ENCODE data around the gene SYT12. TPM values are rescaled to one million over a fixed set of nuclear protein-coding genes. Genes with fewer than 3 reads are reported as not detected.

The SYT12 gene
- total RNA-seq, 1 donor from 2014 or later, result 0.34 TPM

DNA sequence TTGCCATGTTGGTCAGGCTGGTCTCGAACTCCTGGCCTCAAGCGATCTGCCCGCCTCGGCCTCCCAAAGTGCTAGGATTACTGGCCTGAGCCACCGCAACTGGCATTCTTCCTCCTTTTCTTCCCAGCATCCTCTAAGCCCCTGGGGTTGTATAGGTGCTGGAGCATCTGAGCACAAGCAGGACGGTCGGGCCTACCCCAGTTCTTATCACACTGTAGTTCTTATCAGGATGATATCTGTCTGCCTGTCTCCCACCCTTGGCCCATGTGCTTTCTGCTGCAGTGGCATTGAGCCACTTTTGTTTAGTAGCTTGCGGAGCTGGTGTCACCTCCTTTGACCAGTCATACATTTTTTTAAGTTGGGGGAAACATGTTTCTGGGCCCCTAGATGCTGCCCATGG, 35.6 kb downstream of the SYT12 start:
- H3K9me3 ChIP-seq (ENCODE audit: insufficient read depth, low read depth, low read length), result no peaks in the 10 kb centered on the region
- H2AFZ ChIP-seq (ENCODE audit: low read depth, low read length), result no peak overlapping the region
- peaks cover 47% of the 10 kb centered on the region for H3K4me1 ChIP-seq (ENCODE audit: insufficient read depth, low read length)
- H3K4me3 ChIP-seq (ENCODE audit: insufficient read depth, low read depth, low read length), result no peak overlapping the region
- no peak for DNase-seq (ENCODE audit: low read depth)
- peaks cover 2% of the 10 kb centered on the region for H3K36me3 Mint-ChIP-seq (ENCODE audit: low read depth, unreplicated experiment)
- peaks cover 4% of the 10 kb centered on the region for H3K79me2 ChIP-seq (ENCODE audit: insufficient read depth, low read length)
- peaks cover 14% of the 10 kb centered on the region for H3K4me1 Mint-ChIP-seq (ENCODE audit: low read depth, unreplicated experiment)
- H4K20me1 ChIP-seq (ENCODE audit: insufficient read depth, low read length), result peaks cover 19% of the 10 kb centered on the region
- no peak overlapping the region for H3K4me3 Mint-ChIP-seq (ENCODE audit: unreplicated experiment)
- no peak for FAIRE-seq
- H3K27me3 Mint-ChIP-seq (ENCODE audit: low read depth, unreplicated experiment), result no peaks in the 10 kb centered on the region
- TF ChIP-seq EZH2 (IDR thresholded peaks at IDR 0.05; ENCODE audit: insufficient read depth, low read length), result no peak
- TF ChIP-seq, protein P1, sequence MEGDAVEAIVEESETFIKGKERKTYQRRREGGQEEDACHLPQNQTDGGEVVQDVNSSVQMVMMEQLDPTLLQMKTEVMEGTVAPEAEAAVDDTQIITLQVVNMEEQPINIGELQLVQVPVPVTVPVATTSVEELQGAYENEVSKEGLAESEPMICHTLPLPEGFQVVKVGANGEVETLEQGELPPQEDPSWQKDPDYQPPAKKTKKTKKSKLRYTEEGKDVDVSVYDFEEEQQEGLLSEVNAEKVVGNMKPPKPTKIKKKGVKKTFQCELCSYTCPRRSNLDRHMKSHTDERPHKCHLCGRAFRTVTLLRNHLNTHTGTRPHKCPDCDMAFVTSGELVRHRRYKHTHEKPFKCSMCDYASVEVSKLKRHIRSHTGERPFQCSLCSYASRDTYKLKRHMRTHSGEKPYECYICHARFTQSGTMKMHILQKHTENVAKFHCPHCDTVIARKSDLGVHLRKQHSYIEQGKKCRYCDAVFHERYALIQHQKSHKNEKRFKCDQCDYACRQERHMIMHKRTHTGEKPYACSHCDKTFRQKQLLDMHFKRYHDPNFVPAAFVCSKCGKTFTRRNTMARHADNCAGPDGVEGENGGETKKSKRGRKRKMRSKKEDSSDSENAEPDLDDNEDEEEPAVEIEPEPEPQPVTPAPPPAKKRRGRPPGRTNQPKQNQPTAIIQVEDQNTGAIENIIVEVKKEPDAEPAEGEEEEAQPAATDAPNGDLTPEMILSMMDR (IDR thresholded peaks at IDR 0.05; ENCODE audit: insufficient read depth, low read depth, low read length), result no peak
- H3K36me3 ChIP-seq (ENCODE audit: insufficient read depth, low read length), result no peaks in the 10 kb centered on the region
- no peaks in the 10 kb centered on the region for H3K27me3 ChIP-seq (ENCODE audit: insufficient read depth, low read length)
- H3K9me3 Mint-ChIP-seq (ENCODE audit: unreplicated experiment), result no peaks in the 10 kb centered on the region
- no peak overlapping the region for H3K4me2 ChIP-seq (ENCODE audit: low read length)
- H3K27ac ChIP-seq (ENCODE audit: low read depth, low read length), result no peak overlapping the region
- H3K27ac Mint-ChIP-seq (ENCODE audit: unreplicated experiment), result no peak overlapping the region
- H3K9ac ChIP-seq (ENCODE audit: low read length), result no peak overlapping the region

DNA sequence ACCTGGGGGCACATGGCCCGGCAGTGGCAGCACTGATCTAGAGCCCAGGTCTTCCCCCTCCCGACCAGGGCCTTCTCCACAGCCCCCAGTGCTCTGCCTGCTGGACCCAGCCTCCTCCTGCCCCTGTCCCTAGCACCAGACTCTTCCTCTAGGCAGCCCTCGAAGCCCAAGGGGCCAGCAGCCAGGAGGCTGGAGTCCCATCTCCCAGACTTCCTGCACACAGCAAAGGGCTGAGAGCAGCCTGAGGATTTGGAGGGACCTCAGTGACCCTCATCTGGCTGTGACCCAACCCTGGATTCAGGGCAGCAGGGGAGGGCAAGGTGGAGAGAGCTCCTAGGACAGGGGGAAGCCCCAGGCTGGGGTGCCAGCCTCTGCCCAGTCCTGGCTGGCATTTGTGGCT, 36.7 kb downstream of the SYT12 start:
- Histone ChIP-seq H3K27ac (ENCODE audit: low read depth, low read length) (no peak overlapping the region), H3K36me3 (ENCODE audit: insufficient read depth, low read length) (no peaks in the 10 kb centered on the region), H3K9ac (ENCODE audit: low read length) (no peak overlapping the region), H3K4me3 (ENCODE audit: insufficient read depth, low read depth, low read length) (no peak overlapping the region), H3K4me1 (ENCODE audit: insufficient read depth, low read length) (peaks cover 37% of the 10 kb centered on the region), H3K79me2 (ENCODE audit: insufficient read depth, low read length) (peaks cover 4% of the 10 kb centered on the region), H4K20me1 (ENCODE audit: insufficient read depth, low read length) (peaks cover 19% of the 10 kb centered on the region), H3K4me2 (ENCODE audit: low read length) (no peak overlapping the region), H3K27me3 (ENCODE audit: insufficient read depth, low read length) (no peaks in the 10 kb centered on the region), H2AFZ (ENCODE audit: low read depth, low read length) (no peak overlapping the region), H3K9me3 (ENCODE audit: insufficient read depth, low read depth, low read length) (no peaks in the 10 kb centered on the region)
- Mint-ChIP-seq H3K27me3 (ENCODE audit: low read depth, unreplicated experiment) (no peaks in the 10 kb centered on the region), H3K9me3 (ENCODE audit: unreplicated experiment) (no peaks in the 10 kb centered on the region), H3K36me3 (ENCODE audit: low read depth, unreplicated experiment) (peaks cover 2% of the 10 kb centered on the region), H3K4me3 (ENCODE audit: unreplicated experiment) (no peak overlapping the region), H3K4me1 (ENCODE audit: low read depth, unreplicated experiment) (peaks cover 8% of the 10 kb centered on the region), H3K27ac (ENCODE audit: unreplicated experiment) (no peak overlapping the region)
- DNase-seq (ENCODE audit: low read depth) (no peak), FAIRE-seq (no peak)
- no peak for TF ChIP-seq EZH2 (IDR thresholded peaks at IDR 0.05; ENCODE audit: insufficient read depth, low read length)
- TF ChIP-seq, protein P1 (IDR thresholded peaks at IDR 0.05; ENCODE audit: insufficient read depth, low read depth, low read length), result no peak

DNA sequence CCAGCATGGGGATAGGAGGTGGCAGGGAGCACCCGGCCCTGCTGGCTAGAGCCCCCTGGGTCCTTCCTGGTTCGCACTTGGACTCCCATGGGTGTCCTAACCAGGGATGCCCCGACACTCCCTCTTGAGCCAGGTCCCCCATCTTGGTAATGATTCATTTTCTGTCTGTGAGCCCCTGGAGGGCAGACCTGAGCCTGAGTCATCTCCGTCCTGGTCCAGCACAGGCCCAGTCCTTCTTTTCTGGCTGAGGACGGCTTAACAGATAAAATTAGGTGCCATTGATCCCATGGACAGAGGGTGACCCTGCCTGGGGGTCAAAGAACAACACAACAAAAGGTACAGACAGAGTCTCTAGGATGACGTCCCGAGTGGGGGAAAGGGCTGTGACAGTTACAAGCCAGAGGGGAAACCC, 37.2 kb downstream of the SYT12 start:
- H3K27me3 Mint-ChIP-seq (ENCODE audit: low read depth, unreplicated experiment), result no peaks in the 10 kb centered on the region
- Histone ChIP-seq H3K27me3 (ENCODE audit: insufficient read depth, low read length) (no peaks in the 10 kb centered on the region), H3K36me3 (ENCODE audit: insufficient read depth, low read length) (no peaks in the 10 kb centered on the region), H3K4me1 (ENCODE audit: insufficient read depth, low read length) (peaks cover 33% of the 10 kb centered on the region), H4K20me1 (ENCODE audit: insufficient read depth, low read length) (peaks cover 19% of the 10 kb centered on the region), H3K27ac (ENCODE audit: low read depth, low read length) (no peak overlapping the region), H3K9ac (ENCODE audit: low read length) (no peak overlapping the region), H2AFZ (ENCODE audit: low read depth, low read length) (no peak overlapping the region), H3K79me2 (ENCODE audit: insufficient read depth, low read length) (peaks cover 4% of the 10 kb centered on the region), H3K4me3 (ENCODE audit: insufficient read depth, low read depth, low read length) (no peak overlapping the region), H3K4me2 (ENCODE audit: low read length) (peak overlapping the region; percentile 15), H3K9me3 (ENCODE audit: insufficient read depth, low read depth, low read length) (no peaks in the 10 kb centered on the region)
- FAIRE-seq, result no peak
- peak; percentile 39 for DNase-seq (ENCODE audit: low read depth)
- H3K9me3 Mint-ChIP-seq (ENCODE audit: unreplicated experiment), result no peaks in the 10 kb centered on the region
- H3K27ac Mint-ChIP-seq (ENCODE audit: unreplicated experiment), result no peak overlapping the region
- no peak overlapping the region for H3K4me3 Mint-ChIP-seq (ENCODE audit: unreplicated experiment)
- TF ChIP-seq, protein P1 (IDR thresholded peaks at IDR 0.05; ENCODE audit: insufficient read depth, low read depth, low read length), result peak; percentile 3
- TF ChIP-seq EZH2 (IDR thresholded peaks at IDR 0.05; ENCODE audit: insufficient read depth, low read length), result no peak
- H3K36me3 Mint-ChIP-seq (ENCODE audit: low read depth, unreplicated experiment), result peaks cover 2% of the 10 kb centered on the region
- H3K4me1 Mint-ChIP-seq (ENCODE audit: low read depth, unreplicated experiment), result peaks cover 8% of the 10 kb centered on the region

Data from astrocyte (in vitro differentiated cells and primary cell).